ENCODE measurements around the gene RMND5A. TPM values are rescaled to one million over a fixed set of nuclear protein-coding genes. Genes with fewer than 3 reads are reported as not detected.
"Not testable (repeated sequence)": the region's sequence is repeated elsewhere in the genome, so short reads cannot be mapped to it uniquely, and the experiment has no call there.

RMND5A gene, protein sequence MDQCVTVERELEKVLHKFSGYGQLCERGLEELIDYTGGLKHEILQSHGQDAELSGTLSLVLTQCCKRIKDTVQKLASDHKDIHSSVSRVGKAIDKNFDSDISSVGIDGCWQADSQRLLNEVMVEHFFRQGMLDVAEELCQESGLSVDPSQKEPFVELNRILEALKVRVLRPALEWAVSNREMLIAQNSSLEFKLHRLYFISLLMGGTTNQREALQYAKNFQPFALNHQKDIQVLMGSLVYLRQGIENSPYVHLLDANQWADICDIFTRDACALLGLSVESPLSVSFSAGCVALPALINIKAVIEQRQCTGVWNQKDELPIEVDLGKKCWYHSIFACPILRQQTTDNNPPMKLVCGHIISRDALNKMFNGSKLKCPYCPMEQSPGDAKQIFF
- total RNA-seq (2014; rRNA removed; shearing (Covaris generic)): 33.2 and 41.6 TPM in 2 replicates

DNA sequence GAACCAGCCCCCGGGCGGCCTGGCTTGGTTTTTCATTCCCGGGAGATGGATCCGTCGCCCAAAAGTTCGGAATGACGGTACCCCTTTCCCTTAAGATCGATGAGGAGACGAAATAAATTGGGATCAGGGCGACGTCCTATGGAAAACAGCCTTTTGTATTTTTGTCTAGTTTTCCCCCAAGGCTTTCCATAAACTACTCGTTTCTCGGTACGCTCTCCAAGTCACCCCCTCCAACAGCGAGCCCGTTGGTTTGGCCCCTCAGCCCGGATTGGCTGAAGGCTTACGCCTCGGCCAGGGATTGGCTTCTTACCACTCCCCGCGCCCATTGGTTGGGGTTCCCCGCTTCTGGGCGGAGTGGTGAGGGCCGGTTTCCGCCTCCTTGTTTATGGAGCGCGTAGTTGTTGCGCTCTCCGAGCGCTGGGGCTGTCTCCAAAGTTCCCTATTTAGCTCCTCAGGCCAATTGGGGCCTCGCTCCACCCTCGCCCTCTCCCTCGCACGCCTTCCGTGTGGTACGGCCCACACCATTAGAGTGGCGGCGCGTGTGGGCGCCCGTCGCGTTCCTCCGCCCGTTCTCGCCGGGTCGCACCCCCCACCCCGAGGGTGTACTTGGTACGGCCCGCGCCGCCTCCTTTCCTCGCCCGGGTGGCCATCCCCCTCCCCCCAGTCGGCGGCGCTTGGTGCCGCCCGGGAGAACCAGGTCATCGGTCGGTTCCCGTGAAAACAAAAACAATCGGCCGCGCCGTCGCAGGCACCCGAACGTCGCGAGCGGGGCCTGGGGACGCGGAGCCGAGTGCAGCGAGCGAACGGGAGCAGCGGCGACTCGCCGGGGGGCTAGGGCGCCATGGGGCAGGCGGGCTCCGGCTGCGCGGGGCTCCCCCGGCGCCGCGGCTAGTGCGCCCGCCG lies at the start of gene RMND5A:
Gene RMND5A, plus strand, starts transcription at position 655 of the 903 bp plus-strand sequence. CDS start 377 bp downstream, outside the sequence.
- not testable (repeated sequence) for H3K9me3 ChIP-seq (replicated peaks); H3K27ac ChIP-seq; H3K27me3 ChIP-seq (replicated peaks); H3K4me1 ChIP-seq (replicated peaks); H3K36me3 ChIP-seq
- H3K4me3 ChIP-seq: peak within 1 kb of the TSS; percentile 47
- DNase-seq (ENCODE audit: low read depth in 1 of 2, low spot score in 2 of 2): peak; percentile 93 to 95

DNA sequence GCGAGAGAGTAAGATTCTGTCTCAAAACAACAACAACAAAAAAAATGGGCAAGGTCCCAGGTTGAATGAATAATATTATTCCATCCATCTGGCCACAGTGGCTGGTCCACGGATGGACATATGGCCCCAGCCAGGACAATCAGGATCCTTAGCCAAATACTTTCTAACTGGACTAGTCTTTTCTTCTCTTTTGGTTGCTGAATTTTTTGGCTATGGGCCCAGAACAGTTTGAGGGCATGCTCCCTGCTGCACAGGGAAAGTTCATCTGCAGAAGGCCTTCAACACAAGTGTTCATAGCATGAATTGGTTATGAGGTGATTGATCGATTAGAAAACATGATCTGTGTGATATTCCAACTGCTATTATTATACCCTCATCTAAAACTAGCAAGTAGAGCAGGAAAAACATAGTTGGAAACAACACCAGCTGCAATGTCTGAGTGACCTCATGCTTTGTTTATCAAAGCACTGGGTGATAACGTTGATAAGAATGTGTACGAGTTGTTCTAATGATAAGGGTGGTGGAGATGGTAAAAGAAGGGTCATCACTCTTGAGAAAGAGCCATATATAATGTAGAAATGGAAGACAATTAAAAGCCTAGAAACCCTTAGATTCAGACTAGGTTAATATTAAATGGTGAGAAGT lies 48.6 kb upstream of the RMND5A start:
- Histone ChIP-seq H3K9me3 (replicated peaks) (no peaks in the 10 kb centered on the region), H3K4me3 (no peak overlapping the region), H3K27ac (no peak overlapping the region), H3K27me3 (replicated peaks) (no peaks in the 10 kb centered on the region), H3K36me3 (no peaks in the 10 kb centered on the region), H3K4me1 (replicated peaks) (no peaks in the 10 kb centered on the region)
- DNase-seq (ENCODE audit: low read depth in 1 of 2, low spot score in 2 of 2): no peak

DNA sequence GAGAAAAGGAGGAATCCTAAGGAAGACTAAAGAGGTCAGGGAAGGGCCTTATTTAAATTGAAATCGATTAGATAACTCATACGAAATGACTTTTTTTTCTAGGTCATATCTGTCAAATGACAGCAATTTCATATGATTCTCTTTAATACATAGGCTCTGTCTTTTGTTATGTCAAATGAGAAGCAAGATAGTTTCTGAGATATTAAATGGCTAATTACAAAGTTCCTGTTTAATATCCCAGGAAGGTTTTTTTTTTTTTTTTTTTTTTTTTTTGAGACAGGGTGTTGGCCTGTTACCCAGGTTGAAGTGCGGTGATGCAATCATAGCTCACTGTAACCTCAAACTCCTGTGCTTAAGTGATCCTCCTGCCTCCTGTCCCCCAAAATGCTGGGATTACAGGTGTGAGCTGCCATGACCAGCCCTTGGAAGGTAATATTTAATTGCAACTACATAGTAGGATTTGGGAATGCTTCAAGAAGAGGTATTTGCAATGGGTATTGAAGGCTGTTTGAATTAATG lies 48.0 kb upstream of the RMND5A start:
- H3K27ac ChIP-seq: no peak overlapping the region
- no peaks in the 10 kb centered on the region for H3K36me3 ChIP-seq
- no peak overlapping the region for H3K4me3 ChIP-seq
- DNase-seq (ENCODE audit: low read depth in 1 of 2, low spot score in 2 of 2): no peak
- H3K27me3 ChIP-seq (replicated peaks): no peaks in the 10 kb centered on the region
- no peaks in the 10 kb centered on the region for H3K4me1 ChIP-seq (replicated peaks)
- H3K9me3 ChIP-seq (replicated peaks): no peaks in the 10 kb centered on the region

DNA sequence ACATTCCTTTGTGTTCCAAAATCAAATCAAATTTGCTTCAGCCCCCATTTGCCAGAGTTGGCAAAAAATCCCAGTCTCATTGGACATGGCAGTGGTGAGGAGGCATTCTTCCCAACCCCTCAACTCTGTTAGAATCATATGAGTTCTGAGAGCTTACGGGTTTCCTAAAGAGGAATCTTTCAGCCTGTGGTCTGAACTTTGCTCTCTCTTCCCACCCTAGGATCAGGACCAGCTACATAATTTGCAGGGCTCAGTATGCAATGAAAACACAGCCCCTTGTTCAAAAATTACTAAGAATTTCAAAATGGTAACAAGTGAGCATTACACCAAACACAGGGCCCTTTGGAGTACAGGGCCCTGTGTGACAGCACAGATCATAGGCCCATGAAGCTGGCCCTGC lies 47.1 kb upstream of the RMND5A start:
- Histone ChIP-seq H3K27ac (no peak overlapping the region), H3K4me1 (replicated peaks) (no peaks in the 10 kb centered on the region)

DNA sequence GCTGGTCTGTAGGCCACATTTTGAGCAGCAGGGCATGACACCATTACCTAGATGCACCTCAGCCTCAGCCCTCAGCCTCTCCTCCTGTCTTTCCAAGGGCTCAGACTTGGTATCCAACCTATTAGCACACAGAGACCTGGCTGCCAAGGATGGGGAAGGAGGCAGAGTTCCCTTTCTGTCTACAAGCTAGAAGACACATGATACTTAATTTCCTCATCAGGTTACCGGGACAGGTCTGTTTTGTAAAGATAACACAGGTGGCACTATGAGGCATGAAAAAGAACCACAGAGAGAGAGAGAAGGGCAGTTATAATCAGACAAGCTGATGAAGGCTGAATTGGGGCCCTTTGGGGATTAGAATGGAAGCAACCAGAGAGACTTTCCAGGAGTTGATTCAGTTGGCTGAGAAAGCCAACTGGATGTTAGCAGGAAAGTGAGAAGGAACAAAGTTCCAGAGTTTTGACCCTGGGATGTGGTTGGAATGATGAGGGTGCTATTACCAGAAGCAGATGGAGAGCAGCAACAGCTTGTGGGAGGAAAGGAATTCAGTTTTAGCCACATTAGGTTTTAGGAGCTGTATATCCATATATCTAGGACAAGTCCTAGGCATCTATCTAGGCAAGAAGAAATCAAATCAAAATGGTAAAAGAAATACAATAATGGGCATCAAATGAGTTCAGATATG lies 46.0 kb upstream of the RMND5A start:
- no peaks in the 10 kb centered on the region for H3K4me1 ChIP-seq (replicated peaks)
- no peak for DNase-seq (ENCODE audit: low read depth in 1 of 2, low spot score in 2 of 2)
- H3K27me3 ChIP-seq (replicated peaks): no peaks in the 10 kb centered on the region
- H3K27ac ChIP-seq: no peak overlapping the region
- H3K36me3 ChIP-seq: no peaks in the 10 kb centered on the region
- H3K9me3 ChIP-seq (replicated peaks): no peaks in the 10 kb centered on the region
- no peak overlapping the region for H3K4me3 ChIP-seq

More for the DNA sequence above, 47.1 kb upstream of the RMND5A start:
- Histone ChIP-seq H3K36me3 (no peaks in the 10 kb centered on the region), H3K9me3 (replicated peaks) (no peaks in the 10 kb centered on the region), H3K4me3 (no peak overlapping the region), H3K27me3 (replicated peaks) (no peaks in the 10 kb centered on the region)
- no peak for DNase-seq (ENCODE audit: low read depth in 1 of 2, low spot score in 2 of 2)

DNA sequence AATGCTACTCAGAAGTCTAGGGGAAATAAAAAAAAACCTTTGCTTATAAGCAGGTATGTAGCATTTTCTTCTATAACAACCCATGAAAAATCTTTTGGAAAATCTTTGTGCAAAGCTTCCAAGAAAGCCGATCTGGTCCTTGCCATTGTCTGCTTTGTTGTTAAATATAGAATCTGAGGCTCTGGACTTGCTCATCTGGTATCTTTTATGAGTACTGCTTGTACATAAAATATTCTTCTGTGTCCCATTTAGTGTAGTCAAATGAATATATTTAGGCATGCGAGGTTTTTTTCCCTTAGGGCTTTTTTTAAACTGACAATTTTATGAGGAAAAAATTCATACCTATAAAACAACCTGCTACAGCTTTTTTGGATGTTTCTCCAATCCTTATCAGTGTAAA lies 45.0 kb upstream of the RMND5A start:
- DNase-seq (ENCODE audit: low read depth in 1 of 2, low spot score in 2 of 2): no peak
- H3K27ac ChIP-seq: no peak overlapping the region
- no peaks in the 10 kb centered on the region for H3K4me1 ChIP-seq (replicated peaks)
- no peaks in the 10 kb centered on the region for H3K27me3 ChIP-seq (replicated peaks)
- H3K36me3 ChIP-seq: no peaks in the 10 kb centered on the region
- no peak overlapping the region for H3K4me3 ChIP-seq
- no peaks in the 10 kb centered on the region for H3K9me3 ChIP-seq (replicated peaks)

DNA sequence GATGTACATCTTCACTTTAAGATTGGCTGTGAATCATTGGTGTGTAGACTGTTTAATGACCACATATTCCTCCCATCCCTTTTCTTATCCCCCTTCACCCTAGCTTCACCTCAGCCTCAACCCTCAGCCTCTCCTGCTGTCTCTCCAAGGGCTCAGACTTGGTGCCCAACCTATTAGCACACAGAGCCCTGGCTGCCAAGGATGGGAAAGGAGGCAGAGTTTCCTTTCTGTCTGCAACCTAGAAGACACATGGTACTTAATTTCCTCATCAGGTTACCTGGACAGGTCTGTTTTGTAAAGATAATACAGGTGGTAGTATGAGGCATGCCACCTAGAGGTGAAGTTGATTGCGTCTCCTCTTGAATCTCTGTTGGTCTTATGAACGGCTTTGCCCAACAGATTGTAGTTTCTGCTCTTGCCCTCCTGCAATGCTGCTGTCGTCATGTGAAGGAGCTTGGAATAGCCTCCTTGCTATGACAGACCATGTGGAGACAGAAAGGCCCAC lies 44.5 kb upstream of the RMND5A start:
- Histone ChIP-seq H3K27me3 (replicated peaks) (no peaks in the 10 kb centered on the region), H3K27ac (no peak overlapping the region), H3K4me1 (replicated peaks) (no peaks in the 10 kb centered on the region), H3K4me3 (no peak overlapping the region), H3K9me3 (replicated peaks) (no peaks in the 10 kb centered on the region), H3K36me3 (no peaks in the 10 kb centered on the region)
- DNase-seq (ENCODE audit: low read depth in 1 of 2, low spot score in 2 of 2): no peak

DNA sequence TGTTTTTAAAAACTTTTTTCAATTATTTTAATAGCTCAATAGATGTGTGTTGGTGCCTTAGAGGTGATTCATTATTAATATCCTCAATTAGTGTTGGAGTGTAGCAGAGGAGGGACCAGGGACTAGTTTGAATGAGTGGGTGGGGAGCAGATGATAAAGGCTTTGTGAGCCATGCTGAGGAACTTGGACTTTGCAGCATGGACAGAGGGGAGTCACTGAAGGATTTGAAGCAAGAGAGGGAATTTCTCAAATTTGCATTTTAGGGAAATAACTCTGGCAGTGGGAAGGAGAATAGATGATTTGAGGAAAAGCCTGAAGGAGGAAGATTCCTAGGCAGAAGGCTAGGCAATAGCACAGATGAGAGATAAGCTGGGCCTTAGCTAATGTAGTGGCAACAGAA lies 42.3 kb upstream of the RMND5A start:
- Histone ChIP-seq H3K27ac (no peak overlapping the region), H3K4me1 (replicated peaks) (no peaks in the 10 kb centered on the region), H3K9me3 (replicated peaks) (no peaks in the 10 kb centered on the region), H3K27me3 (replicated peaks) (0 out of 2 replicates have a peak, but pooled peaks cover 2% of the 10 kb centered on the region), H3K36me3 (no peaks in the 10 kb centered on the region), H3K4me3 (no peak overlapping the region)
- no peak for DNase-seq (ENCODE audit: low read depth in 1 of 2, low spot score in 2 of 2)

DNA sequence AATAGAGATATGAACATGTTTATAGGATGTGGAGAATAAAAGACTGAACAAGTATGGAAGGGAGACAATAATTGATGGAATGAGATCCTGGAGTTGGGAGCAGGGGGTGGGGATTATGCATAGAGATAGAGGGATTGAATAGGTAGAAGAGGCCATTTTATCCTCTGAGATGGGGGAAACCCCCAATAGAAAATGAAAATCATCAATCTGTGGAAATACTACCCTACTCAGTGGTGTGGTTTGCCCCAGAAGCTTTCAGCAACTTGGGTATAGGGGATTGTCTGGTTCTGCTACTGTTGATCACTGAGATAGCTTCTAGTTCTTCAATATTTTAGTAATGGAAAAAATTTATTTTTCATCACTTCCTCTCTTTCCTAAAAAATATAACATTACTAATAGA lies 41.1 kb upstream of the RMND5A start:
- no peak overlapping the region for H3K27ac ChIP-seq
- H3K9me3 ChIP-seq (replicated peaks): no peaks in the 10 kb centered on the region

DNA sequence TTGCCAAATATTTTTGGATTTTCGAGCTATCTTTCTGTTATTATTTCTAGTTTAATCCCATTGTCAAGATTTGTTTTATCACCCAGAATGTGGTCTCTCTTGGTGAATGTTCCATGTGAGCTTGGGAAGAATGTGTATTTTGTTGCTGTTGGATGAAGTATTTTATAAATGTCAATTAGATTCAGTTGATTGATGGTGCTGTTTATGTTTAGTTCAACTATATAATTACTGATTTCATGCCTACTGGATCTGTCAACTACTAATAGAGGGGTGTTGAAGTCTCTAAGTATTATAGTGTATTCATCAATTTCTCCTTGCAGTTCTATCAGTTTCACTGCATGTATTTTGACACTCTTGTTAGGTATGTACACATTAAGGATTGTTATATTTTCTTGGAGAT lies 34.7 kb upstream of the RMND5A start:
- Histone ChIP-seq H3K4me1 (replicated peaks) (no peaks in the 10 kb centered on the region), H3K27me3 (replicated peaks) (0 out of 2 replicates have a peak, but pooled peaks cover 2% of the 10 kb centered on the region), H3K36me3 (no peaks in the 10 kb centered on the region), H3K27ac (no peak overlapping the region), H3K9me3 (replicated peaks) (no peaks in the 10 kb centered on the region), H3K4me3 (no peak overlapping the region)
- DNase-seq (ENCODE audit: low read depth in 1 of 2, low spot score in 2 of 2): no peak

More for the DNA sequence above, 41.1 kb upstream of the RMND5A start:
- no peak for DNase-seq (ENCODE audit: low read depth in 1 of 2, low spot score in 2 of 2)
- Histone ChIP-seq H3K27me3 (replicated peaks) (0 out of 2 replicates have a peak, but pooled peaks cover 2% of the 10 kb centered on the region), H3K4me1 (replicated peaks) (no peaks in the 10 kb centered on the region), H3K4me3 (no peak overlapping the region), H3K36me3 (no peaks in the 10 kb centered on the region)

DNA sequence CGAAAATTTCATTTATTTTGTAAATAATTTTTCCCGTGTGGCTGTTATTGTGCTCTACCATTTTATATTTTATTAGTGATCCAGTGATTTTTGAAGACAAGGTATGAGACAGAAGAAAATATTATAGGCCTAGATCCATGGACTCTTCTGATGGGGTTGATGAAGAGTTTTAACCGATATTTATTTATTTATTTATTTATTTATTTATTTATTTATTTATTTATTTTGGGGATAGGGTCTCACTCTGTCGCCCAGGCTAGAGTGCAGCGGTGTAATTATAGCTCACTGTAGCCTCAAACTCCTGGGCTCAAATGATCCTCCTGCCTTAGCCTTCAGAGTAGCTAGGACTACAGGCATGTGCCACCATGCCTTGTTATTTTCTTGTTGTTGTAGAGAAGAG lies 33.6 kb upstream of the RMND5A start:
- Histone ChIP-seq H3K4me1 (replicated peaks) (no peaks in the 10 kb centered on the region), H3K9me3 (replicated peaks) (no peaks in the 10 kb centered on the region), H3K27me3 (replicated peaks) (0 out of 2 replicates have a peak, but pooled peaks cover 2% of the 10 kb centered on the region), H3K36me3 (no peaks in the 10 kb centered on the region), H3K27ac (no peak overlapping the region), H3K4me3 (no peak overlapping the region)
- no peak for DNase-seq (ENCODE audit: low read depth in 1 of 2, low spot score in 2 of 2)

DNA sequence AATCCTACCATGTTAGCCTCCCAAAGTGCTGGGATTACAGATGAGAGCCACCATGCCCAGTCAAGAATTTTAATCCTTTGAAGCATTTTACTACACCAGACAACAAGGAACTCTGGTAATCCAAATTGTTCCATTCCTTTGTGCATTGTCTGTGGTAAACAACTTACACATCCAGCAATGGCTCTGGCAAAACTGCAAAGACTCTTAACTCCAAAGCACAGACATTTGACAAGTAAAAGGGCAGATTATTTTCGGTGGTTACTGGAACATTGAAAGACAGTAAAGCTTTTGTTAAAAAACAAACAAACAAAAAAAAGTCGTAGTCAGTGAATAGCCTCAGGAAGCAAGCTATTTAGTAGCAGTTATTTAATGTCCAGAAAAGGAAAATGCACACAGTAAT lies 33.2 kb upstream of the RMND5A start:
- Histone ChIP-seq H3K4me1 (replicated peaks) (no peaks in the 10 kb centered on the region), H3K27me3 (replicated peaks) (0 out of 2 replicates have a peak, but pooled peaks cover 2% of the 10 kb centered on the region), H3K27ac (no peak overlapping the region), H3K4me3 (no peak overlapping the region), H3K9me3 (replicated peaks) (no peaks in the 10 kb centered on the region), H3K36me3 (no peaks in the 10 kb centered on the region)
- DNase-seq (ENCODE audit: low read depth in 1 of 2, low spot score in 2 of 2): no peak
